ENCODE measurements around the gene CAPNS2. TPM values are rescaled to one million over a fixed set of nuclear protein-coding genes. Genes with fewer than 3 reads are reported as not detected.

CAPNS2 gene
- total and polyA plus RNA-seq, 11 donors: 0.72 TPM; not detected in 10

- no peaks in the 10 kb centered on the region for H3K27me3 ChIP-seq
These were observed 8.3 kb downstream of the CAPNS2 start for GRCh38 chr16:55574811-55575210.

DNA sequence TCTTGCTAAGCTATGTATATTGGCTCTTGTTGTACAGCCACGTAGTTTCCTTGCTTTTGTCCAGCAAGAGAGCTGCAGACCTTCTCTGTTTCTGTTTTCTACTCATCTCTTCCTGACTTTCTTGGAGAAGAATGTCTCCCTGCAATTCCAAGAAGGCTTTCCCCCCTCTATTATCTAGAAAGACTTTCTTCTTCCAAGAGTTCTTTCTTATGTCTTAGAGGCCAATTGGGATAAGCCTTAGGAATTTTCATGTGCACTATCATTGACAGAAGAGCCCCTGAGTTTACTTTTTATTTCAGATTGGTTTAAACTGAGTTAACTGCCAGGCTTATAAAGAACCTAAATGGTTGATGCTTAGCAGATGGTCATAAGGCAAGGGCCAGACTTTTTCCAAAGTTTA is 9.0 kb downstream of the CAPNS2 start:
- DNase-seq (no peak), ATAC-seq (no peak)
- Histone ChIP-seq H3K27ac (no peak overlapping the region), H3K9me3 (no peaks in the 10 kb centered on the region), H3K4me1 (peaks cover 0 to 37% (median 0%) of the 10 kb centered on the region in 12 donors), H3K4me3 (no peak overlapping the region), H3K27me3 (no peaks in the 10 kb centered on the region), H3K36me3 (peaks cover 0 to 34% (median 14%) of the 10 kb centered on the region in 9 donors)
- 68 to 78% (median 73%) methylated on average over 1 of the region's 1 CpG for WGBS, 4 donors
- TF ChIP-seq, protein P1, sequence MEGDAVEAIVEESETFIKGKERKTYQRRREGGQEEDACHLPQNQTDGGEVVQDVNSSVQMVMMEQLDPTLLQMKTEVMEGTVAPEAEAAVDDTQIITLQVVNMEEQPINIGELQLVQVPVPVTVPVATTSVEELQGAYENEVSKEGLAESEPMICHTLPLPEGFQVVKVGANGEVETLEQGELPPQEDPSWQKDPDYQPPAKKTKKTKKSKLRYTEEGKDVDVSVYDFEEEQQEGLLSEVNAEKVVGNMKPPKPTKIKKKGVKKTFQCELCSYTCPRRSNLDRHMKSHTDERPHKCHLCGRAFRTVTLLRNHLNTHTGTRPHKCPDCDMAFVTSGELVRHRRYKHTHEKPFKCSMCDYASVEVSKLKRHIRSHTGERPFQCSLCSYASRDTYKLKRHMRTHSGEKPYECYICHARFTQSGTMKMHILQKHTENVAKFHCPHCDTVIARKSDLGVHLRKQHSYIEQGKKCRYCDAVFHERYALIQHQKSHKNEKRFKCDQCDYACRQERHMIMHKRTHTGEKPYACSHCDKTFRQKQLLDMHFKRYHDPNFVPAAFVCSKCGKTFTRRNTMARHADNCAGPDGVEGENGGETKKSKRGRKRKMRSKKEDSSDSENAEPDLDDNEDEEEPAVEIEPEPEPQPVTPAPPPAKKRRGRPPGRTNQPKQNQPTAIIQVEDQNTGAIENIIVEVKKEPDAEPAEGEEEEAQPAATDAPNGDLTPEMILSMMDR (IDR thresholded peaks at IDR 0.05): no peak
- TF ChIP-seq POLR2A (IDR thresholded peaks at IDR 0.05): no peak
- intact Hi-C loops (cut with DNase I): loop anchor here in 1 of 10 donors (10.0 kb wide), 1 partner anchor 89 kb away; no protein-coding TSS in a partner anchor

More at GRCh38 chr16:55574811-55575210, 8.3 kb downstream of the CAPNS2 start:
- TF ChIP-seq POLR2A (IDR thresholded peaks at IDR 0.05): no peak
- TF ChIP-seq, protein P1 (IDR thresholded peaks at IDR 0.05): no peak
- Histone ChIP-seq H3K36me3 (peaks cover 0 to 27% (median 10%) of the 10 kb centered on the region in 9 donors), H3K4me3 (no peak overlapping the region), H3K4me1 (peaks cover 0 to 37% (median 0%) of the 10 kb centered on the region in 12 donors), H3K9me3 (no peaks in the 10 kb centered on the region), H3K27ac (no peak overlapping the region)
- ATAC-seq: no peak
- no peak for DNase-seq
- 82 to 93% (median 85%) methylated on average over 2 of the region's 2 CpGs for WGBS, 4 donors
- intact Hi-C loops (cut with DNase I): loop anchor here in 1 of 10 donors (10.0 kb wide), 1 partner anchor 90 kb away; no protein-coding TSS in a partner anchor

- H3K4me3 ChIP-seq: no peak overlapping the region
- peaks cover 0 to 42% (median 14%) of the 10 kb centered on the region in 9 donors for H3K36me3 ChIP-seq
- H3K27ac ChIP-seq: no peak overlapping the region
- DNase-seq (peak in 3 of 5 donors; percentile 11 to 50 (median 28)), ATAC-seq (peak in 3 of 4 donors; percentile 63 to 68 (median 66))
- 60 to 67% (median 62%) methylated on average over 2 of the region's 2 CpGs for WGBS, 4 donors
- intact Hi-C loops (cut with DNase I): loop anchor here in 1 of 10 donors (10.0 kb wide), 1 partner anchor 88 kb away; no protein-coding TSS in a partner anchor
- H3K4me1 ChIP-seq: peaks cover 0 to 37% (median 0%) of the 10 kb centered on the region in 12 donors
- no peak for TF ChIP-seq POLR2A (IDR thresholded peaks at IDR 0.05)
- TF ChIP-seq, protein P1 (IDR thresholded peaks at IDR 0.05): no peak
- H3K9me3 ChIP-seq: no peaks in the 10 kb centered on the region
- no peaks in the 10 kb centered on the region for H3K27me3 ChIP-seq
These were observed 9.9 kb downstream of the CAPNS2 start for GRCh38 chr16:55576384-55576783.

DNA sequence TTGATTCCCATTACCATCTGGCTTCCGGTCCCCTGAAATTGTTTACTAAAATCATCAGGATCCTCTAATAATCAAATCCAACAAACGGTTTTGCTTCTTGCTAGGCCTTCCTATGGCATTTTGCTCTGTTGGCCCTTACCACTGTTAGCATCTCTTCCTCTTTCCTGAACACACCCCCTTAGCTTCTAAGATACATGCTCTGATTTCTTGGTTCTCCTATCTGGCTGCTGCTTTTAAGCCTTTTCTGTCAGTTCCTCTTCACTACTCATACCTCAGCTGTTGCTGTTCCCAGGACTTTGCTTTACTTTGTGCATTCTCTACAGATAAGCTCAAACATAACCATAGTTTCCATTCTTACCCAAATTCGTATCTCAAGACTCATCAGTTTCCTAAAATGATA is 11.4 kb downstream of the CAPNS2 start:
- intact Hi-C loops (cut with DNase I): loop anchor here in 1 of 10 donors (10.0 kb wide), 1 partner anchor 87 kb away; no protein-coding TSS in a partner anchor
- Histone ChIP-seq H3K27ac (no peak overlapping the region), H3K36me3 (peaks cover 0 to 57% (median 14%) of the 10 kb centered on the region in 9 donors), H3K27me3 (no peaks in the 10 kb centered on the region), H3K9me3 (no peaks in the 10 kb centered on the region), H3K4me3 (no peak overlapping the region), H3K4me1 (peaks cover 0 to 37% (median 0%) of the 10 kb centered on the region in 12 donors)
- TF ChIP-seq, protein P1 (IDR thresholded peaks at IDR 0.05): no peak
- TF ChIP-seq POLR2A (IDR thresholded peaks at IDR 0.05): no peak
- no peak for DNase-seq
- no peak for ATAC-seq
- WGBS, 4 donors: 83 to 91% (median 85%) methylated on average over 3 of the region's 3 CpGs

Data from heart left ventricle (tissue), 16 donors.